GM18502 (cell line): ENCODE measurements around the gene MED27.

Experiments used
- ATAC-seq: cut with Tn5 transposase; IDR thresholded peaks from one replicate; pipeline ENCODE4 v1.9.1; 2021; ENCODE audit warnings: mild to moderate bottlenecking; ENCODE audit not compliant: unreplicated experiment, poor library complexity

Gene MED27

GRCh38 chr9:131870156-131870555, 209.5 kb downstream of the MED27 start:
- no peak for ATAC-seq

GRCh38 chr9:131869348-131869747, 210.3 kb downstream of the MED27 start:
- ATAC-seq: no peak

GRCh38 chr9:131868766-131869165, 210.9 kb downstream of the MED27 start:
- ATAC-seq: no peak

GRCh38 chr9:131867611-131868192, 212.0 kb downstream of the MED27 start:
- ATAC-seq: no peak

- ATAC-seq: no peak
These were observed 214.0 kb downstream of the MED27 start for GRCh38 chr9:131865446-131866195.

- no peak for ATAC-seq
These were observed 215.1 kb downstream of the MED27 start for GRCh38 chr9:131864531-131864930.

- ATAC-seq: no peak
These were observed 216.3 kb downstream of the MED27 start for GRCh38 chr9:131863306-131863896.

- ATAC-seq: no peak
These were observed 217.4 kb downstream of the MED27 start for GRCh38 chr9:131862261-131862660.

GRCh38 chr9:131860430-131860829, 219.2 kb downstream of the MED27 start:
- ATAC-seq: no peak

GRCh38 chr9:131858147-131858546, 221.5 kb downstream of the MED27 start:
- ATAC-seq: no peak

- no peak for ATAC-seq
These were observed 223.6 kb downstream of the MED27 start for GRCh38 chr9:131856105-131856504.

GRCh38 chr9:131854896-131855613, 224.6 kb downstream of the MED27 start:
- ATAC-seq: no peak

GRCh38 chr9:131854334-131854733, 225.3 kb downstream of the MED27 start:
- ATAC-seq: no peak

GRCh38 chr9:131853434-131853833, 226.2 kb downstream of the MED27 start:
- ATAC-seq: no peak

GRCh38 chr9:131851414-131851813, 228.3 kb downstream of the MED27 start:
- no peak for ATAC-seq

- ATAC-seq: no peak
These were observed 230.3 kb downstream of the MED27 start for GRCh38 chr9:131849391-131849790.

- ATAC-seq: no peak
These were observed 231.0 kb downstream of the MED27 start for GRCh38 chr9:131848570-131849160.

GRCh38 chr9:131847665-131848354, 231.9 kb downstream of the MED27 start:
- ATAC-seq: no peak

GRCh38 chr9:131845305-131846298, 234.1 kb downstream of the MED27 start:
- no peak for ATAC-seq
